ENCODE data around the gene SEMA4D. TPM values are rescaled to one million over a fixed set of nuclear protein-coding genes. Genes with fewer than 3 reads are reported as not detected.

The SEMA4D gene
- total RNA-seq, 1 experiment from 2014 or later = 8.0 TPM

- no peak overlapping the region for H3K4me2 ChIP-seq (ENCODE audit: low read length)
- H3K9ac ChIP-seq (ENCODE audit: low read length) = no peak overlapping the region
- no peaks in the 10 kb centered on the region for H3K9me2 ChIP-seq (replicated peaks; ENCODE audit: low read length)
- ChIA-PET CTCF (no interaction called here), POLR2A (ENCODE audit: unreplicated experiment) (no interaction called here)
- no peaks in the 10 kb centered on the region for H4K20me1 ChIP-seq (ENCODE audit: low read length)
- DNase-seq (no peak), ATAC-seq (no peak)
- H3F3A ChIP-seq (ENCODE audit: low read length, unreplicated experiment) = no peaks in the 10 kb centered on the region
- no peaks in the 10 kb centered on the region for H3K79me2 ChIP-seq (ENCODE audit: low read length)
- no TSS peak for BruUV-seq (replicated peaks)
- no peaks in the 10 kb centered on the region for H3K27me3 ChIP-seq (ENCODE audit: low read length)
- H3K36me3 ChIP-seq (ENCODE audit: low read depth, low read length) = no peaks in the 10 kb centered on the region
- H3K27ac ChIP-seq (ENCODE audit: low read length) = no peak overlapping the region
- TF ChIP-seq, protein P1, sequence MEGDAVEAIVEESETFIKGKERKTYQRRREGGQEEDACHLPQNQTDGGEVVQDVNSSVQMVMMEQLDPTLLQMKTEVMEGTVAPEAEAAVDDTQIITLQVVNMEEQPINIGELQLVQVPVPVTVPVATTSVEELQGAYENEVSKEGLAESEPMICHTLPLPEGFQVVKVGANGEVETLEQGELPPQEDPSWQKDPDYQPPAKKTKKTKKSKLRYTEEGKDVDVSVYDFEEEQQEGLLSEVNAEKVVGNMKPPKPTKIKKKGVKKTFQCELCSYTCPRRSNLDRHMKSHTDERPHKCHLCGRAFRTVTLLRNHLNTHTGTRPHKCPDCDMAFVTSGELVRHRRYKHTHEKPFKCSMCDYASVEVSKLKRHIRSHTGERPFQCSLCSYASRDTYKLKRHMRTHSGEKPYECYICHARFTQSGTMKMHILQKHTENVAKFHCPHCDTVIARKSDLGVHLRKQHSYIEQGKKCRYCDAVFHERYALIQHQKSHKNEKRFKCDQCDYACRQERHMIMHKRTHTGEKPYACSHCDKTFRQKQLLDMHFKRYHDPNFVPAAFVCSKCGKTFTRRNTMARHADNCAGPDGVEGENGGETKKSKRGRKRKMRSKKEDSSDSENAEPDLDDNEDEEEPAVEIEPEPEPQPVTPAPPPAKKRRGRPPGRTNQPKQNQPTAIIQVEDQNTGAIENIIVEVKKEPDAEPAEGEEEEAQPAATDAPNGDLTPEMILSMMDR (conservative IDR thresholded peaks at IDR 0.05; ENCODE audit: low read depth, low read length) = no peak
- TF ChIP-seq EZH2phosphoT487 (IDR thresholded peaks at IDR 0.05; ENCODE audit: borderline replicate concordance, low read length) = no peak
- no peak for TF ChIP-seq EZH2 (IDR thresholded peaks at IDR 0.05; ENCODE audit: low read length, unreplicated experiment)
- H3K4me1 ChIP-seq (ENCODE audit: insufficient read depth, low read length) = peaks cover 12% of the 10 kb centered on the region; the same call in 1 of the 2 replicates
- H2AFZ ChIP-seq (ENCODE audit: low read length) = no peak overlapping the region
- intact Hi-C loops (cut with micrococcal nuclease) = no loop called here
- H3K4me3 ChIP-seq (ENCODE audit: low read length) = no peak overlapping the region
- H3K9me3 ChIP-seq (ENCODE audit: low read length) = no peaks in the 10 kb centered on the region
Observed at GRCh38 chr9:89531766-89532165, 33.9 kb upstream of the SEMA4D start.

- no peak for TF ChIP-seq EZH2phosphoT487 (IDR thresholded peaks at IDR 0.05; ENCODE audit: borderline replicate concordance, low read length)
- TF ChIP-seq, protein P1 (conservative IDR thresholded peaks at IDR 0.05; ENCODE audit: low read depth, low read length) = no peak
- no peak for TF ChIP-seq EZH2 (IDR thresholded peaks at IDR 0.05; ENCODE audit: low read length, unreplicated experiment)
- H2AFZ ChIP-seq (ENCODE audit: low read length) = no peak overlapping the region
- H3K27ac ChIP-seq (ENCODE audit: low read length) = no peak overlapping the region
- no peak overlapping the region for H3K9ac ChIP-seq (ENCODE audit: low read length)
- no peak overlapping the region for H3K4me3 ChIP-seq (ENCODE audit: low read length)
- H3F3A ChIP-seq (ENCODE audit: low read length, unreplicated experiment) = no peaks in the 10 kb centered on the region
- no peaks in the 10 kb centered on the region for H3K36me3 ChIP-seq (ENCODE audit: low read depth, low read length)
- intact Hi-C loops (cut with micrococcal nuclease) = no loop called here
- H3K4me1 ChIP-seq (ENCODE audit: insufficient read depth, low read length) = peaks cover 21% of the 10 kb centered on the region
- no peaks in the 10 kb centered on the region for H3K27me3 ChIP-seq (ENCODE audit: low read length)
- H3K79me2 ChIP-seq (ENCODE audit: low read length) = no peaks in the 10 kb centered on the region
- H3K9me3 ChIP-seq (ENCODE audit: low read length) = no peaks in the 10 kb centered on the region
- ChIA-PET POLR2A (ENCODE audit: unreplicated experiment) (no interaction called here), CTCF (no interaction called here)
- no peak overlapping the region for H3K4me2 ChIP-seq (ENCODE audit: low read length)
- DNase-seq = no peak
- no peak for ATAC-seq
- H3K9me2 ChIP-seq (replicated peaks; ENCODE audit: low read length) = no peaks in the 10 kb centered on the region
- no TSS peak for BruUV-seq (replicated peaks)
- no peaks in the 10 kb centered on the region for H4K20me1 ChIP-seq (ENCODE audit: low read length)
Observed at GRCh38 chr9:89530726-89531125, 32.8 kb upstream of the SEMA4D start.

GRCh38 chr9:89529243-89530035 lies 31.5 kb upstream of the SEMA4D start:
- Histone ChIP-seq H4K20me1 (ENCODE audit: low read length) (no peaks in the 10 kb centered on the region), H3K36me3 (ENCODE audit: low read depth, low read length) (no peaks in the 10 kb centered on the region), H3K79me2 (ENCODE audit: low read length) (no peaks in the 10 kb centered on the region), H3K9ac (ENCODE audit: low read length) (no peak overlapping the region), H3K9me2 (replicated peaks; ENCODE audit: low read length) (no peaks in the 10 kb centered on the region), H2AFZ (ENCODE audit: low read length) (no peak overlapping the region), H3K4me3 (ENCODE audit: low read length) (no peak overlapping the region), H3K27me3 (ENCODE audit: low read length) (no peaks in the 10 kb centered on the region), H3K27ac (ENCODE audit: low read length) (no peak overlapping the region), H3K4me1 (ENCODE audit: insufficient read depth, low read length) (peaks cover 21% of the 10 kb centered on the region), H3K4me2 (ENCODE audit: low read length) (no peak overlapping the region), H3K9me3 (ENCODE audit: low read length) (no peaks in the 10 kb centered on the region), H3F3A (ENCODE audit: low read length, unreplicated experiment) (no peaks in the 10 kb centered on the region)
- DNase-seq = no peak
- BruUV-seq (replicated peaks) = no TSS peak
- TF ChIP-seq EZH2phosphoT487 (IDR thresholded peaks at IDR 0.05; ENCODE audit: borderline replicate concordance, low read length) (no peak), EZH2 (IDR thresholded peaks at IDR 0.05; ENCODE audit: low read length, unreplicated experiment) (no peak)
- TF ChIP-seq, protein P1 (conservative IDR thresholded peaks at IDR 0.05; ENCODE audit: low read depth, low read length) = no peak
- ChIA-PET CTCF (interaction anchor here (0.9 kb wide), 1 partner anchor 20 kb away, joined by 3 read pairs; no protein-coding TSS in a partner anchor), POLR2A (ENCODE audit: unreplicated experiment) (no interaction called here)
- intact Hi-C loops (cut with micrococcal nuclease) = no loop called here
- no peak for ATAC-seq
